Neural cell (in vitro differentiated cells): Measurements from ENCODE around the gene SNCA.

ENCODE experiments used
- EP300 ChIP-seq: fragments of 450-650 bp; conservative IDR thresholded peaks from 2 replicates; pipeline ENCODE4 v1.6.1; 2014; ENCODE audit warnings: antibody characterized with exemption, mild to moderate bottlenecking, moderate library complexity; ENCODE audit not compliant: poor library complexity, severe bottlenecking
- EZH2 ChIP-seq: fragments of 200-600, 300-800 bp; shearing (Covaris generic), sonication (generic); IDR thresholded peaks from 2 replicates; pipeline ENCODE4 v1.6.1; 2014; ENCODE audit warnings: antibody characterized with exemption, low read length, borderline replicate concordance, mild to moderate bottlenecking; ENCODE audit not compliant: insufficient read depth, poor library complexity, severe bottlenecking
- MXI1 ChIP-seq: fragments of 450-650 bp; conservative IDR thresholded peaks from 2 replicates; pipeline ENCODE4 v1.6.1; 2014; ENCODE audit warnings: antibody characterized with exemption, mild to moderate bottlenecking; ENCODE audit not compliant: poor library complexity, severe bottlenecking
- POLR2AphosphoS5 ChIP-seq: IDR thresholded peaks from 2 replicates; pipeline ENCODE4 v1.6.1; 2012
- RAD21 ChIP-seq: fragments of 450-650 bp; conservative IDR thresholded peaks from 2 replicates; pipeline ENCODE4 v1.6.1; 2014; ENCODE audit warnings: antibody characterized with exemption, mild to moderate bottlenecking, moderate library complexity
- TAF1 ChIP-seq: IDR thresholded peaks from 2 replicates; pipeline ENCODE4 v1.6.1; 2012; ENCODE audit warnings: low read depth
- TF ChIP-seq, protein P1 (sequence below): fragments of 450-650 bp; IDR thresholded peaks from 2 replicates; pipeline ENCODE4 v1.5.1; 2014; ENCODE audit warnings: antibody characterized with exemption, mild to moderate bottlenecking, moderate library complexity; ENCODE audit not compliant: poor library complexity, severe bottlenecking
- TF ChIP-seq, protein P2 (sequence below): IDR thresholded peaks from 2 replicates; pipeline ENCODE4 v1.6.1; 2012; ENCODE audit warnings: borderline replicate concordance

DNA sequence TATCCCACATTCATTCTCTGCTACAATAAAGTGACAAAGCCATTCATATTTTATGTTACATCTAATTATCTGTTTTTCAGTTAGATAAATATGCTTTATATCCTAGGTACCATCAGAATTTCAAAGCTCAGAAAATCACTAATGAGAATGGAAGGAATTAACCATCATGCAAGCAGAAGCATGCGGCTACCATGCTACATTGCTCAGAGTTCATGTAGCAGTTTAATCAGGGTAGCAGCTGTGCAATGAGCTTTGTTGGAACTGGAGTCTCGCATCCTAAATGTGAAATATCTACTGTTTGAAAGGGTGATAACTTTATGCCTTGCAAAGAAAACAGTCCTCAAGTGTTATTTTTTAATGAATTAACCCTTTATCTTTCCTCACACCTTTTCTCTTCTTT is 77.5 kb downstream of the SNCA start:
- no peak for TF ChIP-seq EZH2
- TF ChIP-seq, protein P1, sequence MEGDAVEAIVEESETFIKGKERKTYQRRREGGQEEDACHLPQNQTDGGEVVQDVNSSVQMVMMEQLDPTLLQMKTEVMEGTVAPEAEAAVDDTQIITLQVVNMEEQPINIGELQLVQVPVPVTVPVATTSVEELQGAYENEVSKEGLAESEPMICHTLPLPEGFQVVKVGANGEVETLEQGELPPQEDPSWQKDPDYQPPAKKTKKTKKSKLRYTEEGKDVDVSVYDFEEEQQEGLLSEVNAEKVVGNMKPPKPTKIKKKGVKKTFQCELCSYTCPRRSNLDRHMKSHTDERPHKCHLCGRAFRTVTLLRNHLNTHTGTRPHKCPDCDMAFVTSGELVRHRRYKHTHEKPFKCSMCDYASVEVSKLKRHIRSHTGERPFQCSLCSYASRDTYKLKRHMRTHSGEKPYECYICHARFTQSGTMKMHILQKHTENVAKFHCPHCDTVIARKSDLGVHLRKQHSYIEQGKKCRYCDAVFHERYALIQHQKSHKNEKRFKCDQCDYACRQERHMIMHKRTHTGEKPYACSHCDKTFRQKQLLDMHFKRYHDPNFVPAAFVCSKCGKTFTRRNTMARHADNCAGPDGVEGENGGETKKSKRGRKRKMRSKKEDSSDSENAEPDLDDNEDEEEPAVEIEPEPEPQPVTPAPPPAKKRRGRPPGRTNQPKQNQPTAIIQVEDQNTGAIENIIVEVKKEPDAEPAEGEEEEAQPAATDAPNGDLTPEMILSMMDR = no peak
- no peak for TF ChIP-seq EP300
- TF ChIP-seq TAF1 = no peak
- no peak for TF ChIP-seq POLR2AphosphoS5
- TF ChIP-seq MXI1 = no peak
- no peak for TF ChIP-seq RAD21
- TF ChIP-seq, protein P2, sequence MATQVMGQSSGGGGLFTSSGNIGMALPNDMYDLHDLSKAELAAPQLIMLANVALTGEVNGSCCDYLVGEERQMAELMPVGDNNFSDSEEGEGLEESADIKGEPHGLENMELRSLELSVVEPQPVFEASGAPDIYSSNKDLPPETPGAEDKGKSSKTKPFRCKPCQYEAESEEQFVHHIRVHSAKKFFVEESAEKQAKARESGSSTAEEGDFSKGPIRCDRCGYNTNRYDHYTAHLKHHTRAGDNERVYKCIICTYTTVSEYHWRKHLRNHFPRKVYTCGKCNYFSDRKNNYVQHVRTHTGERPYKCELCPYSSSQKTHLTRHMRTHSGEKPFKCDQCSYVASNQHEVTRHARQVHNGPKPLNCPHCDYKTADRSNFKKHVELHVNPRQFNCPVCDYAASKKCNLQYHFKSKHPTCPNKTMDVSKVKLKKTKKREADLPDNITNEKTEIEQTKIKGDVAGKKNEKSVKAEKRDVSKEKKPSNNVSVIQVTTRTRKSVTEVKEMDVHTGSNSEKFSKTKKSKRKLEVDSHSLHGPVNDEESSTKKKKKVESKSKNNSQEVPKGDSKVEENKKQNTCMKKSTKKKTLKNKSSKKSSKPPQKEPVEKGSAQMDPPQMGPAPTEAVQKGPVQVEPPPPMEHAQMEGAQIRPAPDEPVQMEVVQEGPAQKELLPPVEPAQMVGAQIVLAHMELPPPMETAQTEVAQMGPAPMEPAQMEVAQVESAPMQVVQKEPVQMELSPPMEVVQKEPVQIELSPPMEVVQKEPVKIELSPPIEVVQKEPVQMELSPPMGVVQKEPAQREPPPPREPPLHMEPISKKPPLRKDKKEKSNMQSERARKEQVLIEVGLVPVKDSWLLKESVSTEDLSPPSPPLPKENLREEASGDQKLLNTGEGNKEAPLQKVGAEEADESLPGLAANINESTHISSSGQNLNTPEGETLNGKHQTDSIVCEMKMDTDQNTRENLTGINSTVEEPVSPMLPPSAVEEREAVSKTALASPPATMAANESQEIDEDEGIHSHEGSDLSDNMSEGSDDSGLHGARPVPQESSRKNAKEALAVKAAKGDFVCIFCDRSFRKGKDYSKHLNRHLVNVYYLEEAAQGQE = no peak
